ENCODE results near the gene CHST7.

The CHST7 gene

DNA sequence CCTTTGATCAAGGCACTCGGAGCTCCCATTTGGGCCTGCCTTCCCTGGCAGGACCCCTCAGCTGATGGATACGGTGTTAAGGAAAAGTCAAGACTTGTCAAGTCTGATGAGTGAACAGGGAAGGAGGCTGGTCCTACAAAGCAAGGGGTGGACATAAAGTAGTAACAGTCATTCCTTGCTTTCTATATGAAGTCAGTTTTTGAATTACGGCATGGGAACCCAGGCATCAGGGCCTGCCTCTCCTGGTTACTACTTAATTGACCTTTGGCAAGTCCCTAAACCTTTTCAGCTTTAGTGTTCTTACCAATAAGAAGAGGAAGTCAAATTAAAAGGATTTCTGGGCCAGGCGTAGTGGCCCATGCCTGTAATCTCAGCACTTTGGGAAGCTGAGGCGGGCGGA is 7.0 kb downstream of the CHST7 start:
- no peak for DNase-seq
- Histone ChIP-seq H3K27me3 (no peaks in the 10 kb centered on the region), H3K9me3 (no peaks in the 10 kb centered on the region), H3K36me3 (no peaks in the 10 kb centered on the region), H3K4me3 (no peak overlapping the region), H3K27ac (no peak overlapping the region), H3K4me1 (peaks cover 0 to 52% (median 7%) of the 10 kb centered on the region in 4 donors)
- intact Hi-C loops (cut with DNase I; ENCODE audit: low total_unique reads) = no loop called here
- TF ChIP-seq, protein P1, sequence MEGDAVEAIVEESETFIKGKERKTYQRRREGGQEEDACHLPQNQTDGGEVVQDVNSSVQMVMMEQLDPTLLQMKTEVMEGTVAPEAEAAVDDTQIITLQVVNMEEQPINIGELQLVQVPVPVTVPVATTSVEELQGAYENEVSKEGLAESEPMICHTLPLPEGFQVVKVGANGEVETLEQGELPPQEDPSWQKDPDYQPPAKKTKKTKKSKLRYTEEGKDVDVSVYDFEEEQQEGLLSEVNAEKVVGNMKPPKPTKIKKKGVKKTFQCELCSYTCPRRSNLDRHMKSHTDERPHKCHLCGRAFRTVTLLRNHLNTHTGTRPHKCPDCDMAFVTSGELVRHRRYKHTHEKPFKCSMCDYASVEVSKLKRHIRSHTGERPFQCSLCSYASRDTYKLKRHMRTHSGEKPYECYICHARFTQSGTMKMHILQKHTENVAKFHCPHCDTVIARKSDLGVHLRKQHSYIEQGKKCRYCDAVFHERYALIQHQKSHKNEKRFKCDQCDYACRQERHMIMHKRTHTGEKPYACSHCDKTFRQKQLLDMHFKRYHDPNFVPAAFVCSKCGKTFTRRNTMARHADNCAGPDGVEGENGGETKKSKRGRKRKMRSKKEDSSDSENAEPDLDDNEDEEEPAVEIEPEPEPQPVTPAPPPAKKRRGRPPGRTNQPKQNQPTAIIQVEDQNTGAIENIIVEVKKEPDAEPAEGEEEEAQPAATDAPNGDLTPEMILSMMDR (IDR thresholded peaks at IDR 0.05) = no peak

DNA sequence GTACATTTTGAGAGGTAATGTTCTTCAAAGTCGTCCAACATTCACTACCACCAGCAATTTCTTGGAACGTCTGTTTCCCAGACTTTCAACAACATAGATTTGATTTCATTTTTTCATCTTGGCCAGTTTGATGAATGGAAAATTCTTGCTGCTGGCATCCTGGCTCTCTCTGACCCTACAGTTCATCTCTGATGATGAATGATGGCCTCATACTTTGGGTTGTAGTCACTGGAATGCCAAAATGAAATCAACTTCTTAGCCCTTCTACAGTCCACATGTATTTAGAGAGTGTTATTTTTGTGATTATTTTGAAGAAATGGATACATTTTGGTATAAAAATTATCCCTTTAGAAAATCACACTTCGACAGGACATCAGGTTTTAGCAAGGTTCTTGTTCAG is 8.8 kb downstream of the CHST7 start:
- H3K4me1 ChIP-seq = peaks cover 0 to 52% (median 7%) of the 10 kb centered on the region in 4 donors
- H3K36me3 ChIP-seq = no peaks in the 10 kb centered on the region
- intact Hi-C loops (cut with DNase I; ENCODE audit: low total_unique reads) = no loop called here
- no peaks in the 10 kb centered on the region for H3K9me3 ChIP-seq
- H3K4me3 ChIP-seq = no peak overlapping the region
- TF ChIP-seq, protein P1 (IDR thresholded peaks at IDR 0.05) = no peak
- DNase-seq = no peak
- H3K27me3 ChIP-seq = no peaks in the 10 kb centered on the region
- peak overlapping the region; percentile 41 to 64 for H3K27ac ChIP-seq

DNA sequence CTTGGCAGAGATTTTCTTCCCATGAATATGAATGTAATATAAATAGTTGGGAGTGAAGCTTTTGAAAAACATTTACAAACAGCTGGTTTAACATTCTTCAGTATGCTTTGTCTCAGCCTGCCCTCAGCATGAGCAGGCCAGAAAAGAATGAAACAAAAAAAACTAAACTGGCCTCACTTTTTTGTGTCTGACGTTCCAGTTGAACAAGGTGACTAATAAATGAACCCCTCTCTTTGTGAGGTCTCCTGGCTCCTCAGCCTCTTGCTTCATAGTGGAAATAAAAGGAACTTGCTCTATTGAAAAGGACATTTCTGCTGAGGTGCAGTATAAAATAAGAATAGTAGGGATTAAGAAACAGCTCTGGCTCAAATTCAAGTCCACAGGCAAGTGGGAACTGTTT is 9.4 kb downstream of the CHST7 start:
- no peak overlapping the region for H3K4me3 ChIP-seq
- DNase-seq = no peak
- H3K27me3 ChIP-seq = no peaks in the 10 kb centered on the region
- intact Hi-C loops (cut with DNase I; ENCODE audit: low total_unique reads) = no loop called here
- no peaks in the 10 kb centered on the region for H3K36me3 ChIP-seq
- no peaks in the 10 kb centered on the region for H3K9me3 ChIP-seq
- H3K4me1 ChIP-seq = peaks cover 0 to 52% (median 7%) of the 10 kb centered on the region in 4 donors
- TF ChIP-seq, protein P1 (IDR thresholded peaks at IDR 0.05) = no peak
- H3K27ac ChIP-seq = peak overlapping the region; percentile 41 to 64

DNA sequence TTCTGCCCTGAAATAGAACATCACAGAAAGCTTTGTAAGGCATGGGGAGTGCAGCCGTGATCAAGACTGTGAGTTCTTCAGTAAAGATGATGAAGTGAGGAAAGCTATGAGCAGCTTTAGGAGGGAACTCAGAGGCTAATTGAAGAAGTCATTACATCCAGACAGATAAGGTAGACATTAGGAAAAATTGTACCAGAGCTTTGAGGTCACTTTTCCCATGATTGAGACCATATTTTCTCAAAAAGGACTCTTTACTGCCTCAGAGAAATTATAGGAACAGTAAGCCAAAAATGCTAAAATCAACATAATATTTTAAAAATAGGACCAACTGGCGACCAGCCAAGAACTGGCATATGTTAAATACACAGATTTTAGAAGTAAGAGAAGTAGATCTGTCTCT is 11.2 kb downstream of the CHST7 start:
- Histone ChIP-seq H3K27ac (peak overlapping the region in 1 of 2 donors; percentile 50), H3K36me3 (no peaks in the 10 kb centered on the region), H3K27me3 (no peaks in the 10 kb centered on the region), H3K9me3 (no peaks in the 10 kb centered on the region), H3K4me1 (peaks cover 0 to 70% (median 9%) of the 10 kb centered on the region in 4 donors), H3K4me3 (no peak overlapping the region)
- intact Hi-C loops (cut with DNase I; ENCODE audit: low total_unique reads) = no loop called here
- TF ChIP-seq, protein P1 (IDR thresholded peaks at IDR 0.05) = no peak
- DNase-seq = no peak

DNA sequence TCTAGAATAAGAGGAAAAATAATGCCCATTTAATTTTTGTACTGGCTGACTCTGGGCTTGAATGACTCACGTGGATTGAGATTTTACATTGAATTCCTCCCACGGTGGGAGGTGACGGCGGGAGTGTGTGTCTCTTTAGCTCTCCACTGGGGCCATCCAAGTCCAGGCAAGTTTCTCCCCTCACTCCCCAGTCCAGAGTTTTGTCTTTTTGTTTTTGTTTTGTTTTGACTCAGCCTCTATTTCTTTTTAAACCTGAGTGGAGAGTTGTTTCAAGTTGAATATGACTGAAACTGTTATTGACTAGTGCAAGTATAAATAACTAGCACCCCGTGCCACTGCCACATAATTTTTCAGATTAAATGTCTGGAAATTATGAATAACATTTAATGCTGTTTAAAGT is 13.6 kb downstream of the CHST7 start:
- Histone ChIP-seq H3K4me1 (peaks cover 0 to 69% (median 10%) of the 10 kb centered on the region in 4 donors), H3K27me3 (no peaks in the 10 kb centered on the region), H3K27ac (peak overlapping the region in 1 of 2 donors; percentile 57), H3K4me3 (no peak overlapping the region), H3K36me3 (no peaks in the 10 kb centered on the region), H3K9me3 (no peaks in the 10 kb centered on the region)
- intact Hi-C loops (cut with DNase I; ENCODE audit: low total_unique reads) = no loop called here
- DNase-seq = no peak
- TF ChIP-seq, protein P1 (IDR thresholded peaks at IDR 0.05) = no peak

DNA sequence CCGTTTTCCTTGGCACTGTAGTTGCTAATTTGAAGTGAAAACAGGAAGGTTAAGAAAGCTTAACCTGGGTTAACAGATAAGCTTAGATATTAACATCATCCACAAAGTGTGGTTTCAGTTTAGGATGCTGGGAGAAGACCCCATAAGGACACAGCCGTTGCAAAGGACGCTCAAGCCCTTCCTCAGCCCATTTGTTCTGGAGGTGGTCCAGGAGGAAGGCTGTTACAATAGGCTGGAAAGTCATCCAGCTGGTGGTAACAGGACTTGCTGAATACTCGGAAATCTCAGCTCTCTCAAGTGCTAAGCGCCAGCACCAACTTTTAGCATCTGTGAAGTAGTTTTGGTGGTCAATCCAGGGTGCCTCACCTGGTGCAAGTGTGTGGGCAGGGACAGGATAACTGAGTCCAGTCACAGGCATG is 14.2 kb downstream of the CHST7 start:
- no peaks in the 10 kb centered on the region for H3K9me3 ChIP-seq
- DNase-seq = no peak
- no peaks in the 10 kb centered on the region for H3K27me3 ChIP-seq
- TF ChIP-seq, protein P1 (IDR thresholded peaks at IDR 0.05) = no peak
- intact Hi-C loops (cut with DNase I; ENCODE audit: low total_unique reads) = no loop called here
- H3K36me3 ChIP-seq = no peaks in the 10 kb centered on the region
- H3K4me3 ChIP-seq = no peak overlapping the region
- H3K4me1 ChIP-seq = peaks cover 0 to 63% (median 8%) of the 10 kb centered on the region in 4 donors
- H3K27ac ChIP-seq = peak overlapping the region; percentile 44 to 57
